H1 (cell line): ENCODE results near the gene SYNPR. TPM values are rescaled to one million over a fixed set of nuclear protein-coding genes. Genes with fewer than 3 reads are reported as not detected.

Source experiments
- CTCF ChIA-PET: fragments of 300-600 bp; sonication (Branson Sonifier 250); formaldehyde crosslinking; loops from one replicate; lab custom pipeline; 2021; ENCODE audit not compliant: partially characterized antibody; lab: Charles Lee
- POLR2A ChIA-PET: fragments of 300-600 bp; sonication (Branson Sonifier 250); formaldehyde crosslinking; loops from one replicate; lab custom pipeline; 2021; ENCODE audit warnings: inconsistent platforms; ENCODE audit not compliant: partially characterized antibody; lab: Charles Lee
- DNase-seq, 2 experiments: peaks; one replicate each; pipeline versions ENCODE4 v3.0.0 to v3.0.0-alpha.2; 2010 to 2022; ENCODE audit warnings: low spot score in 2 of 2, low read depth in 1 of 2, mixed read lengths in 1 of 2
- FAIRE-seq: peaks from 2 replicates; lab custom pipeline; 2011; peaks lifted over from hg19 to GRCh38; lab: Jason Lieb, UNC
- H2AFZ ChIP-seq: 2 replicates; pipeline ENCODE4 v1.8.1; 2012; ENCODE audit warnings: low read length, inconsistent platforms
- H2AK5ac ChIP-seq: 2 replicates; pipeline ENCODE4 v1.6.1; 2013; ENCODE audit warnings: low read depth, low read length
- H2BK120ac ChIP-seq: replicated peaks from 2 replicates; pipeline ENCODE3; 2013; ENCODE audit warnings: low read depth, low read length, inconsistent platforms
- H2BK12ac ChIP-seq: 2 replicates; pipeline ENCODE4 v1.6.1; 2013; ENCODE audit warnings: low read depth, low read length
- H2BK15ac ChIP-seq: 2 replicates; pipeline ENCODE4 v1.6.1; 2013; ENCODE audit warnings: low read length
- H2BK20ac ChIP-seq: 2 replicates; pipeline ENCODE4 v1.6.1; 2013; ENCODE audit warnings: low read length
- H2BK5ac ChIP-seq: 2 replicates; pipeline ENCODE4 v1.6.1; 2013; ENCODE audit warnings: low read depth, low read length
- H3K14ac ChIP-seq: 2 replicates; pipeline ENCODE4 v1.6.1; 2013; ENCODE audit warnings: inconsistent platforms; ENCODE audit not compliant: insufficient read length
- H3K18ac ChIP-seq: 2 replicates; pipeline ENCODE4 v1.6.1; 2013; ENCODE audit warnings: low read length; ENCODE audit errors: extremely low read depth
- H3K23ac ChIP-seq: 2 replicates; pipeline ENCODE4 v1.6.1; 2013; ENCODE audit warnings: inconsistent platforms; ENCODE audit not compliant: insufficient read length
- H3K23me2 ChIP-seq: 2 replicates; pipeline ENCODE4 v1.6.1; 2013; ENCODE audit warnings: low read depth, low read length
- H3K27ac ChIP-seq: 2 replicates; pipeline ENCODE4 v1.6.1; 2011; ENCODE audit warnings: low read depth, low read length, inconsistent platforms
- H3K27me3 ChIP-seq, 4 experiments: replicated peaks in 1 of 4; 1 replicate in 1 of 4; 2 replicates in 3 of 4; pipeline versions ENCODE4 v1.6.1 to v1.8.1; 2011 to 2013; ENCODE audit warnings: low read length in 3 of 4, mild to moderate bottlenecking in 3 of 4, inconsistent platforms in 2 of 4, mixed read lengths in 2 of 4, moderate library complexity in 1 of 4; ENCODE audit not compliant: control insufficient read depth in 3 of 4, insufficient read depth in 3 of 4; ENCODE audit errors: extremely low read depth in 1 of 4
- H3K36me3 ChIP-seq, 4 experiments: 2 replicates each; pipeline versions ENCODE4 v1.6.1 to v1.8.1; 2011 to 2013; ENCODE audit warnings: mild to moderate bottlenecking in 4 of 4, low read length in 3 of 4, moderate library complexity in 2 of 4, control low read depth in 1 of 4, inconsistent platforms in 1 of 4; ENCODE audit not compliant: insufficient read depth in 4 of 4, control insufficient read depth in 2 of 4
- H3K4ac ChIP-seq: replicated peaks from 2 replicates; pipeline ENCODE3; 2013; ENCODE audit warnings: low read length, low read depth, mixed read lengths, inconsistent platforms; ENCODE audit not compliant: insufficient read length
- H3K4me1 ChIP-seq, 4 experiments: replicated peaks in 1 of 4; 1 replicate in 1 of 4; 2 replicates in 3 of 4; pipeline versions ENCODE4 v1.6.1 to v1.8.1; 2011 to 2013; ENCODE audit warnings: low read length in 3 of 4, inconsistent platforms in 2 of 4, mixed read lengths in 1 of 4; ENCODE audit not compliant: insufficient read depth in 4 of 4, control insufficient read depth in 3 of 4
- H3K4me2 ChIP-seq, 2 experiments: 2 replicates each; pipeline versions ENCODE4 v1.6.1 to v1.8.1; 2011 to 2013; ENCODE audit warnings: low read depth in 2 of 2, low read length in 2 of 2, control low read depth in 1 of 2, inconsistent platforms in 1 of 2, mild to moderate bottlenecking in 1 of 2; ENCODE audit not compliant: insufficient read depth in 1 of 2
- H3K4me3 ChIP-seq, 4 experiments: fragments of 200-600, 300-600 bp in 1 of 4; sonication (generic), shearing (Covaris generic), sonication (Bioruptor Twin) in 1 of 4; 2 replicates each; pipeline versions ENCODE4 v1.5.1 to v1.8.1; 2011 to 2016; ENCODE audit warnings: low read length in 4 of 4, low read depth in 3 of 4, control low read depth in 2 of 4, inconsistent platforms in 2 of 4, mild to moderate bottlenecking in 2 of 4, mixed read lengths in 1 of 4, moderate library complexity in 1 of 4; ENCODE audit not compliant: insufficient read depth in 2 of 4; ENCODE audit errors: extremely low read depth in 1 of 4
- H3K56ac ChIP-seq: replicated peaks from 2 replicates; pipeline ENCODE3; 2013; ENCODE audit warnings: low read depth, mild to moderate bottlenecking, mixed read lengths, low read length, inconsistent platforms; ENCODE audit not compliant: insufficient read length
- H3K79me1 ChIP-seq: 2 replicates; pipeline ENCODE4 v1.6.1; 2013; ENCODE audit warnings: low read depth, low read length, control low read depth
- H3K79me2 ChIP-seq, 2 experiments: 2 replicates each; pipeline versions ENCODE4 v1.6.1 to v1.8.1; 2012 to 2013; ENCODE audit warnings: low read length in 2 of 2, mild to moderate bottlenecking in 2 of 2, inconsistent platforms in 1 of 2; ENCODE audit not compliant: insufficient read depth in 2 of 2, control insufficient read depth in 1 of 2
- H3K9ac ChIP-seq, 4 experiments: replicated peaks in 1 of 4; 1 replicate in 1 of 4; 2 replicates in 3 of 4; pipeline versions ENCODE4 v1.6.1 to v1.8.1; 2011 to 2013; ENCODE audit warnings: low read depth in 3 of 4, low read length in 3 of 4, control low read depth in 2 of 4, mild to moderate bottlenecking in 2 of 4, moderate library complexity in 2 of 4, inconsistent platforms in 1 of 4; ENCODE audit errors: extremely low read depth in 1 of 4
- H3K9me3 ChIP-seq, 2 experiments: 2 replicates each; pipeline versions ENCODE4 v1.6.1 to v1.8.1; 2012 to 2013; ENCODE audit warnings: mild to moderate bottlenecking in 2 of 2, moderate library complexity in 2 of 2, control low read depth in 1 of 2, inconsistent platforms in 1 of 2, low read depth in 1 of 2, low read length in 1 of 2, mixed read lengths in 1 of 2; ENCODE audit not compliant: insufficient read depth in 2 of 2
- H4K20me1 ChIP-seq, 2 experiments: replicated peaks in 1 of 2; 2 replicates each; pipeline versions ENCODE3 to v1.8.1; 2011 to 2013; ENCODE audit warnings: inconsistent platforms in 2 of 2, low read length in 2 of 2, mild to moderate bottlenecking in 1 of 2; ENCODE audit not compliant: insufficient read depth in 2 of 2, control insufficient read depth in 1 of 2
- H4K5ac ChIP-seq: 2 replicates; pipeline ENCODE4 v1.6.1; 2013; ENCODE audit warnings: low read length, low read depth, mixed read lengths, inconsistent platforms; ENCODE audit not compliant: insufficient read length
- H4K8ac ChIP-seq: 2 replicates; pipeline ENCODE4 v1.8.0; 2013; ENCODE audit warnings: mild to moderate bottlenecking, moderate library complexity, low read length, inconsistent platforms; ENCODE audit not compliant: insufficient read depth; ENCODE audit errors: extremely low read depth
- H4K91ac ChIP-seq: replicated peaks from 2 replicates; pipeline ENCODE3; 2013; ENCODE audit warnings: low read length, mixed read lengths, inconsistent platforms; ENCODE audit not compliant: insufficient read length
- ATF2 ChIP-seq: IDR thresholded peaks from 2 replicates; pipeline ENCODE4 v1.6.1; 2012; ENCODE audit warnings: low read length, inconsistent platforms
- CHD1 ChIP-seq: IDR thresholded peaks from 2 replicates; pipeline ENCODE4 v1.6.1; 2012; ENCODE audit warnings: low read depth, low read length, improper control_type of control experiment
- CREB1 ChIP-seq: IDR thresholded peaks from 2 replicates; pipeline ENCODE4 v1.6.1; 2012; ENCODE audit warnings: inconsistent platforms
- JUND ChIP-seq: IDR thresholded peaks from 2 replicates; pipeline ENCODE4 v1.6.1; 2011; ENCODE audit warnings: mild to moderate bottlenecking, improper control_type of control experiment, low read length
- KDM1A ChIP-seq: fragments of 200-600, 300-600 bp; sonication (generic); IDR thresholded peaks from 2 replicates; pipeline ENCODE4 v1.7.1; 2016; ENCODE audit warnings: mild to moderate bottlenecking, low read length, borderline replicate concordance
- KDM5A ChIP-seq: fragments of 200-600 bp; IDR thresholded peaks from 2 replicates; pipeline ENCODE4 v1.7.1; 2012; ENCODE audit warnings: mild to moderate bottlenecking, low read length, inconsistent platforms, mixed read lengths
- MAFK ChIP-seq: IDR thresholded peaks from 2 replicates; pipeline ENCODE4 v1.6.1; 2012; ENCODE audit warnings: low read depth, mild to moderate bottlenecking, improper control_type of control experiment, low read length
- NRF1 ChIP-seq: IDR thresholded peaks from 2 replicates; pipeline ENCODE4 v1.6.1; 2011; ENCODE audit warnings: mild to moderate bottlenecking, low read depth, low read length, improper control_type of control experiment
- POLR2A ChIP-seq, 2 experiments: IDR thresholded peaks; 1 replicate in 1 of 2; 2 replicates in 1 of 2; pipeline ENCODE4 v1.6.1; 2011; ENCODE audit warnings: low read depth in 2 of 2, low read length in 2 of 2, mild to moderate bottlenecking in 2 of 2; ENCODE audit errors: control extremely low read depth in 1 of 2
- SIRT6 ChIP-seq: IDR thresholded peaks from one replicate; pipeline ENCODE4 v1.7.1; 2012; ENCODE audit warnings: low read length, inconsistent platforms
- SIX5 ChIP-seq: IDR thresholded peaks from 2 replicates; pipeline ENCODE4 v1.6.1; 2011; ENCODE audit warnings: mild to moderate bottlenecking, low read depth, low read length
- SP2 ChIP-seq: IDR thresholded peaks from 2 replicates; pipeline ENCODE4 v1.6.1; 2012; ENCODE audit warnings: mild to moderate bottlenecking, low read length, inconsistent platforms
- TAF1 ChIP-seq: IDR thresholded peaks from 2 replicates; pipeline ENCODE4 v1.6.1; 2011; ENCODE audit warnings: mild to moderate bottlenecking, low read depth, low read length
- TCF12 ChIP-seq: IDR thresholded peaks from 2 replicates; pipeline ENCODE4 v1.6.1; 2011; ENCODE audit warnings: low read depth, mild to moderate bottlenecking, low read length
- ZNF274 ChIP-seq: IDR thresholded peaks from 2 replicates; pipeline ENCODE4 v1.7.0; 2012; ENCODE audit warnings: low read length, borderline replicate concordance; ENCODE audit errors: extremely low read depth
- WGBS, 2 experiments: shearing (Covaris generic) in 1 of 2; methylation state at CpG; one replicate each; pipeline versions ENCODE4 v1.1.6 to v1.1.7; 2013 to 2015; ENCODE audit warnings: low lambda C conversion rate in 2 of 2, mixed read lengths in 2 of 2, inconsistent platforms in 1 of 2, low coverage in 1 of 2, missing lambda C conversion rate in 1 of 2; ENCODE audit not compliant: insufficient replicate concordance in 2 of 2, insufficient coverage in 1 of 2, insufficient read length in 1 of 2; ENCODE audit errors: extremely low coverage in 1 of 2, missing lambda C conversion rate in 1 of 2; 5-methylcytosine and 5-hydroxymethylcytosine counted together
- polyA plus RNA-seq, 7 experiments: library from polyadenylated mRNA; depleted of rRNA in 3 of 7; stranded (reverse) in 5 of 7; unstranded in 2 of 7; fragments of >200 nt in 5 of 7; fragments of 200-250 nt in 2 of 7; gene quantifications; 1 replicate in 5 of 7; 2 replicates in 1 of 7; 4 replicates in 1 of 7; pipeline versions ENCODE4 v1.2.1 to v1.2.3, GENCODE V29; 2011 to 2013; ENCODE audit warnings: missing spikeins in 2 of 7, mixed read lengths in 2 of 7
- total RNA-seq: library from RNA; stranded (reverse); fragmentation: NEBNext Ultra II Directional; extraction: Animal tissue kit (Norgen Biotek cat#: 25700); gene quantifications from 2 replicates; pipeline ENCODE4 v1.2.1, GENCODE V29; 2021

The SYNPR gene
- total and polyA plus RNA-seq, 2 of the 8 experiments (the other 6 are each of a cell fraction or from before 2014, with no cell fraction given), result 0.39 to 0.99 TPM

GRCh38 chr3:63656786-63657185 lies 378.7 kb downstream of the SYNPR start:
- no peak overlapping the region for H3K4me2 ChIP-seq
- H2AFZ ChIP-seq, result 0 out of 2 replicates have a peak overlapping the region, but pooled peaks have one; percentile 15
- TF ChIP-seq SIRT6 (no peak), CHD1 (no peak), SIX5 (no peak), NRF1 (no peak), SP2 (no peak), POLR2A (IDR thresholded peaks at IDR 0.05; ENCODE audit: control extremely low read depth in 1 of 2, low read depth in 2 of 2, low read length in 2 of 2) (no peak), KDM1A (no peak), ATF2 (no peak), KDM5A (no peak), TAF1 (no peak), TCF12 (no peak), MAFK (no peak), JUND (no peak), ZNF274 (no peak), CREB1 (no peak)

More at GRCh38 chr3:63656786-63657185, 378.7 kb downstream of the SYNPR start:
- Histone ChIP-seq H3K27me3 (no peaks in the 10 kb centered on the region), H2BK5ac (no peak overlapping the region), H2BK12ac (no peak overlapping the region), H4K5ac (no peak overlapping the region), H2BK20ac (no peak overlapping the region), H3K9me3 (no peaks in the 10 kb centered on the region), H4K20me1 (no peaks in the 10 kb centered on the region), H2AK5ac (no peak overlapping the region), H3K23ac (no peak overlapping the region), H3K4me1 (peaks cover 0 to under 1% (median 0%) of the 10 kb centered on the region in 4 experiments; a peak in 1 of 7 replicates), H4K91ac (no peak overlapping the region), H3K79me1 (no peaks in the 10 kb centered on the region), H2BK15ac (no peak overlapping the region), H2BK120ac (no peak overlapping the region), H3K56ac (no peak overlapping the region), H3K9ac (no peak overlapping the region), H3K79me2 (no peaks in the 10 kb centered on the region), H3K4me3 (no peak overlapping the region), H3K14ac (no peak overlapping the region), H3K27ac (no peak overlapping the region), H3K4ac (no peak overlapping the region), H4K8ac (no peak overlapping the region), H3K36me3 (no peaks in the 10 kb centered on the region), H3K23me2 (no peaks in the 10 kb centered on the region; the same call in 1 of the 2 replicates), H3K18ac (no peak overlapping the region)
- DNase-seq (no peak), FAIRE-seq (no peak)
- CTCF ChIA-PET, result interaction anchor here (1.9 kb wide), 1 partner anchor 307 kb away, joined by 7 read pairs; no protein-coding TSS in a partner anchor
- 86% methylated on average over 6 of the region's 6 CpGs; no CpG with 5 or more reads in 1 of the 2 experiments for WGBS, 2 experiments
- POLR2A ChIA-PET, result no interaction called here
